HCT116 (cell line): ENCODE data around the gene TLCD3B. TPM values are rescaled to one million over a fixed set of nuclear protein-coding genes. Genes with fewer than 3 reads are reported as not detected.

Source experiments
- ATAC-seq: fragments of 200-7000 bp; cut with Tn5 transposase; 2 replicates; pipeline ENCODE4 v1.9.1; 2020; ENCODE audit warnings: mild to moderate bottlenecking, moderate library complexity
- BruUV-seq: library from RNA; stranded (reverse); fragments of 400-500 nt; replicated peaks from 2 replicates; lab custom pipeline; 2021; lab: Mats Ljungman, UMichigan
- CTCF ChIA-PET: fragments of 300-600 bp; sonication (Branson Sonifier 250); formaldehyde crosslinking; loops from one replicate; lab custom pipeline; 2021; ENCODE audit warnings: antibody characterized with exemption; lab: Charles Lee
- POLR2A ChIA-PET: fragments of 300-600, 350-600 bp; sonication (Branson Sonifier 250); formaldehyde crosslinking; loops from one replicate; lab custom pipeline; 2021; ENCODE audit warnings: antibody characterized with exemption; lab: Charles Lee
- RAD21 ChIA-PET, 2 experiments: fragments of 300-600 bp; sonication (Branson Sonifier 250); formaldehyde crosslinking; loops; one replicate each; lab custom pipeline; 2023; ENCODE audit warnings: low total read pairs in 2 of 2; ENCODE audit not compliant: uncharacterized antibody in 2 of 2, unreplicated experiment in 2 of 2, low non-redundant PET in 1 of 2; lab: Charles Lee
- DNase-seq: peaks from one replicate; pipeline ENCODE4 v3.0.0-alpha.2; 2010; ENCODE audit warnings: low read depth, low spot score
- H2AFZ ChIP-seq: fragments of 200-600 bp; shearing (Covaris generic), sonication (generic); 2 replicates; pipeline ENCODE4 v1.6.1; 2017; ENCODE audit warnings: low read depth, mixed run types, mixed read lengths, antibody characterized with exemption, low read length; ENCODE audit not compliant: poor library complexity, severe bottlenecking
- H3K27ac ChIP-seq: 2 replicates; pipeline ENCODE4 v1.5.1; 2012; ENCODE audit warnings: low read depth, low read length
- H3K27me3 ChIP-seq: fragments of 200-600 bp; sonication (generic); 2 replicates; pipeline ENCODE4 v1.6.1; 2016; ENCODE audit warnings: mixed run types, low read length, mixed read lengths; ENCODE audit not compliant: insufficient read depth
- H3K36me3 ChIP-seq, 2 experiments: fragments of 200-500 bp in 1 of 2; fragments of 200-600 bp in 1 of 2; sonication (Bioruptor generic) in 1 of 2; sonication (generic) in 1 of 2; 2 replicates each; pipeline versions ENCODE4 v1.5.1 to v1.6.1; 2014 to 2016; ENCODE audit warnings: low read length in 2 of 2, inconsistent platforms in 1 of 2, mixed read lengths in 1 of 2, mixed run types in 1 of 2; ENCODE audit not compliant: insufficient read depth in 2 of 2, control insufficient read depth in 1 of 2
- H3K4me1 ChIP-seq, 2 experiments: fragments of 200-600 bp in 1 of 2; sonication (generic) in 1 of 2; 2 replicates each; pipeline versions ENCODE4 v1.5.1 to v1.6.1; 2012 to 2017; ENCODE audit warnings: low read length in 2 of 2, inconsistent platforms in 1 of 2, mild to moderate bottlenecking in 1 of 2, mixed read lengths in 1 of 2, mixed run types in 1 of 2, moderate library complexity in 1 of 2; ENCODE audit not compliant: insufficient read depth in 2 of 2, control insufficient read depth in 1 of 2
- H3K4me2 ChIP-seq: fragments of 200-600 bp; sonication (generic); 2 replicates; pipeline ENCODE4 v1.6.1; 2017; ENCODE audit warnings: mixed run types, low read length, mixed read lengths
- H3K4me3 ChIP-seq, 2 experiments: fragments of 200-600 bp in 1 of 2; sonication (generic) in 1 of 2; replicated peaks in 1 of 2; 2 replicates each; pipeline ENCODE4 v1.5.1; 2011 to 2016; ENCODE audit warnings: low read length in 2 of 2, control low read depth in 1 of 2, low read depth in 1 of 2, mild to moderate bottlenecking in 1 of 2, mixed read lengths in 1 of 2, mixed run types in 1 of 2
- H3K79me2 ChIP-seq: fragments of 200-600 bp; sonication (generic); 2 replicates; pipeline ENCODE4 v1.6.1; 2017; ENCODE audit warnings: mild to moderate bottlenecking, mixed run types, low read length, moderate library complexity, mixed read lengths; ENCODE audit not compliant: insufficient read depth
- H3K9ac ChIP-seq: fragments of 200-600 bp; sonication (generic); 2 replicates; pipeline ENCODE4 v1.6.1; 2016; ENCODE audit warnings: low read length, mixed read lengths
- H3K9me2 ChIP-seq: fragments of 200-600 bp; sonication (generic), shearing (Covaris generic); 2 replicates; pipeline ENCODE4 v1.6.1; 2017; ENCODE audit warnings: mixed run types, mild to moderate bottlenecking, moderate library complexity; ENCODE audit not compliant: insufficient read depth
- H3K9me3 ChIP-seq, 2 experiments: fragments of 200-500 bp in 1 of 2; fragments of 200-600 bp in 1 of 2; sonication (Bioruptor generic) in 1 of 2; sonication (generic) in 1 of 2; 2 replicates each; pipeline ENCODE4 v1.6.1; 2014 to 2017; ENCODE audit warnings: low read length in 2 of 2, mixed read lengths in 2 of 2, inconsistent platforms in 1 of 2, low read depth in 1 of 2, mild to moderate bottlenecking in 1 of 2, mixed run types in 1 of 2, moderate library complexity in 1 of 2; ENCODE audit not compliant: control insufficient read depth in 1 of 2, insufficient read depth in 1 of 2
- H4K20me1 ChIP-seq: fragments of 200-600 bp; sonication (generic), shearing (Covaris generic); 2 replicates; pipeline ENCODE4 v1.6.1; 2017; ENCODE audit warnings: mixed run types, mild to moderate bottlenecking, moderate library complexity; ENCODE audit not compliant: insufficient read depth
- CEBPB ChIP-seq: IDR thresholded peaks from 2 replicates; pipeline ENCODE4 v1.6.1; 2012; ENCODE audit warnings: low read depth
- EZH2phosphoT487 ChIP-seq: fragments of 200-600 bp; IDR thresholded peaks from 2 replicates; pipeline ENCODE4 v1.6.1; 2018; ENCODE audit warnings: antibody characterized with exemption, borderline replicate concordance
- FOSL1 ChIP-seq: IDR thresholded peaks from 2 replicates; pipeline ENCODE4 v1.6.1; 2012; ENCODE audit warnings: low read depth
- JUND ChIP-seq: IDR thresholded peaks from 2 replicates; pipeline ENCODE4 v1.6.1; 2012
- MAX ChIP-seq: IDR thresholded peaks from 2 replicates; pipeline ENCODE4 v1.6.1; 2012
- POLR2A ChIP-seq: IDR thresholded peaks from 2 replicates; pipeline ENCODE4 v1.7.0; 2011; ENCODE audit warnings: borderline replicate concordance; ENCODE audit not compliant: insufficient read depth, insufficient read length; ENCODE audit errors: extremely low read depth
- REST ChIP-seq: IDR thresholded peaks from 2 replicates; pipeline ENCODE4 v1.6.1; 2012; ENCODE audit warnings: low read depth
- SIN3A ChIP-seq: IDR thresholded peaks from 2 replicates; pipeline ENCODE4 v1.6.1; 2012; ENCODE audit warnings: low read depth
- SP1 ChIP-seq: IDR thresholded peaks from 2 replicates; pipeline ENCODE4 v1.6.1; 2012; ENCODE audit warnings: low read depth
- YY1 ChIP-seq: IDR thresholded peaks from 2 replicates; pipeline ENCODE4 v1.6.1; 2011; ENCODE audit warnings: low read length, low read depth, moderate library complexity, mild to moderate bottlenecking; ENCODE audit not compliant: insufficient replicate concordance; ENCODE audit errors: extremely low read depth
- ZBTB33 ChIP-seq: IDR thresholded peaks from 2 replicates; pipeline ENCODE4 v1.6.1; 2011; ENCODE audit warnings: mild to moderate bottlenecking, low read length, moderate library complexity; ENCODE audit not compliant: insufficient replicate concordance; ENCODE audit errors: extremely low read depth
- ZNF274 ChIP-seq: fragments of 200-500 bp; sonication (Bioruptor generic); IDR thresholded peaks from 2 replicates; pipeline ENCODE4 v1.6.1; 2014; ENCODE audit warnings: mild to moderate bottlenecking, low read depth, low read length, inconsistent platforms
- intact Hi-C: fragments of 100-400 bp; cut with micrococcal nuclease; formaldehyde crosslinking; loops from 2 replicates; pipeline ENCODE4 v1.10.0; 2022
- total RNA-seq: library from RNA; stranded (reverse); gene quantifications from one replicate; pipeline ENCODE4 v1.2.1, GENCODE V29; 2021; ENCODE audit not compliant: unreplicated experiment

TLCD3B gene
- total RNA-seq, 1 experiment from 2014 or later: 1.0 TPM

GRCh38 chr16:30017277-30017656 is 13.8 kb downstream of the TLCD3B start:
- H2AFZ ChIP-seq: no peak overlapping the region
- no peaks in the 10 kb centered on the region for H4K20me1 ChIP-seq
- no peak overlapping the region for H3K4me2 ChIP-seq
- RAD21 ChIA-PET: no interaction called here
- no peaks in the 10 kb centered on the region for H3K79me2 ChIP-seq
- TF ChIP-seq MAX: no peak
- TF ChIP-seq POLR2A: no peak
- TF ChIP-seq YY1: no peak
- no peak for TF ChIP-seq SIN3A
- no peak for TF ChIP-seq CEBPB
- TF ChIP-seq FOSL1: no peak
- TF ChIP-seq SP1: no peak
- TF ChIP-seq ZBTB33: no peak
- no peak for TF ChIP-seq ZNF274
- no peak for TF ChIP-seq EZH2phosphoT487
- TF ChIP-seq JUND: no peak
- no peak for TF ChIP-seq REST
- DNase-seq (no peak), ATAC-seq (no peak)
- intact Hi-C loops: no loop called here
- no TSS peak for BruUV-seq
- no peak overlapping the region for H3K4me3 ChIP-seq
- no peaks in the 10 kb centered on the region for H3K36me3 ChIP-seq
- peaks cover 0 to 18% of the 10 kb centered on the region in 2 experiments; a peak in 3 of 4 replicates for H3K4me1 ChIP-seq
- no peaks in the 10 kb centered on the region for H3K9me2 ChIP-seq
- POLR2A ChIA-PET: no interaction called here
- no peaks in the 10 kb centered on the region for H3K27me3 ChIP-seq
- no peak overlapping the region for H3K27ac ChIP-seq
- H3K9ac ChIP-seq: no peak overlapping the region
- no peaks in the 10 kb centered on the region for H3K9me3 ChIP-seq
- CTCF ChIA-PET: interaction anchor here (2.6 kb wide), 1 partner anchor 169 kb away, joined by 8 read pairs; no protein-coding TSS in a partner anchor
